ENCODE results near the gene ZNF462.

- TF ChIP-seq CTCF (IDR thresholded peaks at IDR 0.05) (no peak), POLR2A (IDR thresholded peaks at IDR 0.05) (no peak)
Measured at GRCh38 chr9:106969696-106970095, 106.7 kb downstream of the ZNF462 start.
